Testis (tissue), 5 donors: ENCODE data around the gene SPINT1. TPM values are rescaled to one million over a fixed set of nuclear protein-coding genes. Genes with fewer than 3 reads are reported as not detected.

Experiments
- DNase-seq: peaks from one replicate; pipeline ENCODE4 v3.0.0-alpha.2; 2019
- H3K27ac ChIP-seq, 2 donors: fragments of 200-600 bp; sonication (generic); one replicate each; pipeline ENCODE4 v1.5.1; 2019
- H3K27me3 ChIP-seq: fragments of 200-600 bp; sonication (generic); one replicate; pipeline ENCODE4 v1.5.1; 2019
- H3K36me3 ChIP-seq: fragments of 200-600 bp; sonication (generic); one replicate; pipeline ENCODE4 v1.5.1; 2017; ENCODE audit warnings: low read depth; ENCODE audit errors: missing control alignments
- H3K4me1 ChIP-seq: fragments of 200-600 bp; sonication (generic); one replicate; pipeline ENCODE4 v1.5.1; 2019
- H3K4me3 ChIP-seq, 2 donors: fragments of 200-600 bp; sonication (generic); one replicate each; pipeline ENCODE4 v1.5.1; 2017 to 2019
- H3K9me3 ChIP-seq: fragments of 200-600 bp; sonication (generic); one replicate; pipeline ENCODE4 v1.5.1; 2017
- CTCF ChIP-seq, 3 experiments: fragments of 450-650 bp in 2 of 3; fragments of 200-600 bp in 1 of 3; sonication (generic) in 1 of 3; IDR thresholded peaks; one replicate each; pipeline ENCODE4 v1.5.1; 2016 to 2019; ENCODE audit warnings: antibody characterized with exemption in 3 of 3, mild to moderate bottlenecking in 2 of 3, moderate library complexity in 1 of 3
- POLR2A ChIP-seq: fragments of 450-650 bp; IDR thresholded peaks from one replicate; pipeline ENCODE4 v1.6.1; 2017; ENCODE audit warnings: antibody characterized with exemption, mild to moderate bottlenecking, moderate library complexity
- WGBS, 2 donors: methylation state at CpG; one replicate each; pipeline ENCODE4 v1.1.5; 2018; 5-methylcytosine and 5-hydroxymethylcytosine counted together
- intact Hi-C: fragments of 100-400 bp; cut with DNase I; formaldehyde crosslinking; loops from one replicate; pipeline ENCODE4 v1.15.1; 2023; ENCODE audit warnings: low total_unique reads
- long read RNA-seq, 2 donors: transcript quantifications; one replicate each; lab custom pipeline, GENCODE V29; 2026
- polyA plus RNA-seq: library from polyadenylated mRNA; stranded (reverse); fragments of 350-450 nt; fragmentation: Illumina TruSeq; extraction: RNeasy Lipid Tissue Mini Kit (QIAGEN cat#74804); gene quantifications from one replicate; pipeline ENCODE4 v1.2.3, GENCODE V29; 2014; ENCODE audit warnings: low read depth, low replicate concordance; ENCODE audit not compliant: insufficient read depth
- total RNA-seq, 2 donors: library from RNA; depleted of rRNA; stranded (reverse); fragments of >200 nt; gene quantifications; one replicate each; pipeline ENCODE4 v1.2.3, GENCODE V29; 2016

Gene SPINT1
- total RNA-seq, result 10 to 100 TPM in 1 of 2 donors, 1 to 10 TPM in 1; 9.5 to 10.5 TPM
- 7.2 TPM for polyA plus RNA-seq
- long read RNA-seq, donor 1, partial matches to known transcripts, result 0 of 5 reads
- long read RNA-seq, donor 1, other reads (novel, unspliced or antisense), result 0 of 5 reads
- long read RNA-seq, donor 2, partial matches to known transcripts, result 0 of 2 reads
- long read RNA-seq, donor 2, other reads (novel, unspliced or antisense), result 0 of 2 reads

- 0 to 1% methylated on average over 19 to 68 of the region's 89 CpGs for WGBS, 2 donors
- Histone ChIP-seq H3K27ac (no peak within 1 kb of the TSS), H3K9me3 (no peaks in the 10 kb centered on the region), H3K36me3 (no peaks in the 10 kb centered on the region), H3K4me3 (peak within 1 kb of the TSS; percentile 42 to 58), H3K4me1 (peaks cover 8% of the 10 kb centered on the region), H3K27me3 (no peaks in the 10 kb centered on the region)
- TF ChIP-seq CTCF (IDR thresholded peaks at IDR 0.05), result no peak
- no peak for TF ChIP-seq POLR2A
- intact Hi-C loops, result no loop called here
- DNase-seq, result peak; percentile 18
Measured at GRCh38 chr15:40843885-40844695, at the start of gene SPINT1. Gene SPINT1, plus strand, starts transcription at chr15:40844048. Its CDS starts 507 bp downstream, at chr15:40844555.

GRCh38 chr15:40796041-40796440 is 47.8 kb upstream of the SPINT1 start:
- intact Hi-C loops, result no loop called here
- TF ChIP-seq POLR2A (no peak), CTCF (IDR thresholded peaks at IDR 0.05) (no peak)
- H3K4me3 ChIP-seq, result no peak overlapping the region
- no peaks in the 10 kb centered on the region for H3K4me1 ChIP-seq
- no peaks in the 10 kb centered on the region for H3K9me3 ChIP-seq
- H3K36me3 ChIP-seq, result no peaks in the 10 kb centered on the region
- H3K27ac ChIP-seq, result no peak overlapping the region
- H3K27me3 ChIP-seq, result no peaks in the 10 kb centered on the region
- 87 to 88% methylated on average over 2 of the region's 2 CpGs for WGBS, 2 donors
- no peak for DNase-seq

- no peaks in the 10 kb centered on the region for H3K9me3 ChIP-seq
- no peak overlapping the region for H3K27ac ChIP-seq
- H3K36me3 ChIP-seq, result no peaks in the 10 kb centered on the region
- H3K4me1 ChIP-seq, result no peaks in the 10 kb centered on the region
- 90 to 94% methylated on average over 5 of the region's 5 CpGs for WGBS, 2 donors
- H3K27me3 ChIP-seq, result no peaks in the 10 kb centered on the region
- no peak overlapping the region for H3K4me3 ChIP-seq
- DNase-seq, result no peak
- TF ChIP-seq POLR2A, result no peak
- intact Hi-C loops, result no loop called here
Measured at GRCh38 chr15:40796512-40796911, 47.3 kb upstream of the SPINT1 start.

- intact Hi-C loops, result no loop called here
- no peaks in the 10 kb centered on the region for H3K36me3 ChIP-seq
- WGBS, 2 donors, result 77 to 90% methylated on average over 3 of the region's 3 CpGs
- no peak for DNase-seq
- no peak overlapping the region for H3K4me3 ChIP-seq
- no peak overlapping the region for H3K27ac ChIP-seq
- no peak for TF ChIP-seq CTCF (IDR thresholded peaks at IDR 0.05)
- no peak for TF ChIP-seq POLR2A
- H3K4me1 ChIP-seq, result no peaks in the 10 kb centered on the region
- H3K27me3 ChIP-seq, result no peaks in the 10 kb centered on the region
- H3K9me3 ChIP-seq, result no peaks in the 10 kb centered on the region
Measured at GRCh38 chr15:40799523-40799922, 44.3 kb upstream of the SPINT1 start.

- WGBS, 2 donors, result 90 to 98% methylated on average over 2 of the region's 2 CpGs
- intact Hi-C loops, result no loop called here
- Histone ChIP-seq H3K27ac (no peak overlapping the region), H3K27me3 (no peaks in the 10 kb centered on the region), H3K4me1 (peaks cover 4% of the 10 kb centered on the region), H3K4me3 (no peak overlapping the region), H3K9me3 (no peaks in the 10 kb centered on the region), H3K36me3 (no peaks in the 10 kb centered on the region)
- DNase-seq, result no peak
- TF ChIP-seq POLR2A (no peak), CTCF (IDR thresholded peaks at IDR 0.05) (no peak)
Measured at GRCh38 chr15:40803076-40803475, 40.8 kb upstream of the SPINT1 start.
